Measurements from ENCODE around the gene CST9L.

Gene CST9L, protein sequence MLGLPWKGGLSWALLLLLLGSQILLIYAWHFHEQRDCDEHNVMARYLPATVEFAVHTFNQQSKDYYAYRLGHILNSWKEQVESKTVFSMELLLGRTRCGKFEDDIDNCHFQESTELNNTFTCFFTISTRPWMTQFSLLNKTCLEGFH

DNA sequence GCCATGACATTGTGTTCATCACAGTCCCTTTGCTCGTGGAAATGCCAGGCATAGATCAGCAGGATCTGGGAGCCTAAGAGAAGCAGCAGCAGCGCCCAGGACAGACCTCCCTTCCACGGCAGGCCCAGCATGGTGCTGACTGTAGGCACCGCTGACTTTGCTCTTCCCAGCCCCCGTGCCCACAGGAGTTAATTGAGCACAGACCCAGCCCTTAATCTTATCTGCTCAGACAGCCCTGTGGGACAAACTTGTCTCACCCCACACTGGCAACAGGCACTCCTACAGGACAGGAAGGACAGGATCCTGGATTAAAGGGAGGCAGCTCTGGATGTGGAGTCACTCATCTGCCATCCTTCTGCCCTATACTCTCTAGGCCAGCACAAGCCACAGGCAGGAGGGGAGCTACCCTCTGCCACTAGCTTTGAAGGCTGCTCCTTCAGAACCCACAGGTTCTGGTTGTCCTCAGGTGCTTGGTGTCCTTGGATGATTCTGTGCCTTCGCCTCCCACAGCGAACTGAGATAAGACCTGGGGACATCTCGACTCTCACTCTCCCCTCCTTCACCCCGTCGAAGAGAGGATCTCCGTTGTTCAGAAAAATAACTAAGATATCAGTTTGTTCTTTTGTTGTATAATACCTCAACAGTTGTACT is at the start of gene CST9L:
CST9L (minus strand) TSS at position 165 of the 651 bp plus-strand sequence; CDS start at position 131, 34 bp downstream.
- no peak for DNase-seq (ENCODE audit: low read depth in 2 of 2)

GRCh38 chr20:23614163-23614562 is 45.9 kb upstream of the CST9L start:
- no peak for DNase-seq (ENCODE audit: low read depth in 2 of 2)

GRCh38 chr20:23613676-23614075 is 45.4 kb upstream of the CST9L start:
- no peak for DNase-seq (ENCODE audit: low read depth in 2 of 2)

- DNase-seq (ENCODE audit: low read depth in 2 of 2): no peak
Observed at GRCh38 chr20:23612396-23612795, 44.1 kb upstream of the CST9L start.

DNA sequence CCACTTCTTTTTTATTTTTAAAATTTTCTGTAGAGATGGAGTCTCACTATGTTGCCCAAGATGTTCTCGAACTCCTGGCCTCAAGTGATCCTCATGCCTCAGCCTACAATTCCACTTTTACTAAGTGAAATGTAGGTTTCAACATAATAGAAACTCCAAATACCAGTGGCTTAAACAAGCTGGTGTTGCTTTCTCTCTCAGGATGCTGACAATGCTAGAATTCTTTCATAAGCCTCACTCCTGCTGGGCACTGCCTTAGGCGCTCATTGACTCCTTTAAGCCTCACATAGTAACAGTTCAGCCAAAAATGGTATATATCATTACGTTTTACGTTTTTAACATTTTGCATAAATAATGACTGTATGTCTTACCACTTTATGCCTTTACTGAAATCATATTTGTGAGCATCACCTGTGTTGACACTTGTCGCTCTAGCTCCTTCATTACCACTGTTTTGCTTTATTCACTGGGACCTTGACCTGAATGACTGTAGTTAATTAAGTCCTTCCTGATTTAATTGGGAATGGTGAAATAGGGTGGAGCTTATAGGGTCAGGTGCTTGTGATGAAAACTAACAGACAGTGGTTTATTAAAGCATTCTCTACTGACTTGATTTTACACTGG is 41.3 kb upstream of the CST9L start:
- DNase-seq (ENCODE audit: low read depth in 2 of 2): no peak

DNA sequence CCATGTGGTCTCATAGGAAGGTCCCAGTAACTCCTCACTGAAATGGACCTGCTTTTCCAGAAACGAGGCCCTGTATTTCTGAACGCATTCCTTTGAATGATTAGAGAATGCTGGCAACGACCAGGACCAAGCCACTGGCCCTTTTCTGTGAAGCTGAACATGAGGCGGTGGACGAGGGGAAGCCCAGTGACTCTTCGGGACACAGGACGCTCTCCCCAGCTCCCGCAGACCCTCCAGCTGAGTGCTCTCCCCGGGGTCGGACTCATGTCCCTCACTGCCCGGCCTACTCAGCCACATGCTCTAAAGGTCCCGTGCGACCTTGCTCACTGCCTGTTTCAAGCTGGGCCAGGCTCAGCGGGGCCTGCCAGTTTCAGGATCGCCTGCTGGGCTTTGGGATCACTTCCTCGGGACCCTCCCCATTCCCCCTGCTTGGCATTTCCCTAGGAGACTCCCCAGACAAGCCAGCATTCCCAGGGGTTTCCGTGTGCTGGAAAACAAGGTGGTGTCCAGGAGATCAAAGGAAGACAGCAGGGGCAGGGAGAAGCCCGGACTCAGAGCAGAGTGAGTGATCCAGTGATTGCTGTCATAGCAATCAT is 40.1 kb upstream of the CST9L start:
- DNase-seq (ENCODE audit: low read depth in 2 of 2): no peak

GRCh38 chr20:23607497-23608245 is 39.4 kb upstream of the CST9L start:
- no peak for DNase-seq (ENCODE audit: low read depth in 2 of 2)

DNA sequence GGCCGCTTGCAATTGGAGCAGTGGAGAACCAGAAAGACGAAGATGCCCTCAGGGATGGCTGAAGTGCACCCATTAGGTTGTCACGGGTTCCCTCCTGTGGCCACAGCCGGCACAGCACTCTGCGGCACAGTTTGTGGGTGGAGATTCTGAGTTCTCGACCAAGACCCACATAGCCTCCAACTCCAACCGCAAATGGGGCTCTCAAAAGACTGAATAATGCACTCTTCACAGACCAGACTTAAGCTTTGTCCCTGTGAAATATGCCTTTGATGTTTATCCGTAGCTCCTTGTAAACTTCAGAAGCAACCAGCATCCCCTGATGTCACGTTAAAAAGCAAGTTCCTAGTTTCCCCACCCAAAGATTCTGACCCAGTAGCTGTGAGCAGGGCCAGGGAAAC is 38.4 kb upstream of the CST9L start:
- peak; percentile 55 to 57 for DNase-seq (ENCODE audit: low read depth in 2 of 2)

DNA sequence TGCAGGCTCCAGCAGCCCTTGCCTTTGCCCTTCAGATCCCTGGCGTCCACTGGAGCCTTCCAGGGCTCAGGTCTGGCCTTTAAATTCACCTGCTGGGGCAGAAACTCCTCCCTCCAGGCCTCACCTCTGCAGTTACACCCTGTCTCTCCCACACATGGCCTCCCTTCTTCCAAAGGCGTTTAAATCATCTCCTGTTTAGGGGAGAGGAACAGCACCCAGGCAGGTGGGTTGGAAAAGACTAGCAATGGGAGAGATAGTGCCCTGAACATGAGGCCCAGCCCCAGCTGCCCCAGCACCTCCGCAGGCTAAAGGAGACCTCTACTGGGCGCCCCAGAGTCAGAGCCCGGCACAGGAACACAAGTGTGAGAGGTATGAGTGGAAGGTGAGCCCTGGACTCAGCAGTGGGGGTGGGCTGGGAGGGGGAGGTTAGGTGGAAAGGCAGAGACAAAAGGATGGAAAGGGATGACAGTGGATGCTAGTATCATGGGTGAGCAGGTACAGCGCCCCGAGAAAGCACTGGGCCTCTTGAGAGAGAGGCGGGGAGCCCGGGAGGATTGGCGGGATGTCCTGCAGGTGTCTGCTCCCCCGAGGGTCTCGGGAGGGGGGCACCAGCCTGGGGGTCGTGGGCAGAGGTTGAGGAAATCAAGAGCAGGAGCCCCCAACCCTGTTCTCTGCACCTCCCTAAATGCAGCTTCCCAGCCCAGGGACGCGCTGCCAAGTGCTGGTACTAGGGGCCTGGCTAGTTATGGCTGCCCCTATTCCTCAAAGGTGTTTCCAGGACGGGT is 37.8 kb upstream of the CST9L start, which contains the start of gene CST9:
CST9 (minus strand) TSS at position 51 of the 785 bp plus-strand sequence. CDS start 53 bp downstream, outside the sequence.
- DNase-seq (ENCODE audit: low read depth in 2 of 2): no peak

GRCh38 chr20:23604306-23604705 is 36.0 kb upstream of the CST9L start:
- no peak for DNase-seq (ENCODE audit: low read depth in 2 of 2)

GRCh38 chr20:23603321-23603720 is 35.0 kb upstream of the CST9L start:
- DNase-seq (ENCODE audit: low read depth in 2 of 2): no peak

GRCh38 chr20:23602699-23603098 is 34.4 kb upstream of the CST9L start:
- no peak for DNase-seq (ENCODE audit: low read depth in 2 of 2)

- DNase-seq (ENCODE audit: low read depth in 2 of 2): no peak
Observed at GRCh38 chr20:23602241-23602640, 34.0 kb upstream of the CST9L start.

DNA sequence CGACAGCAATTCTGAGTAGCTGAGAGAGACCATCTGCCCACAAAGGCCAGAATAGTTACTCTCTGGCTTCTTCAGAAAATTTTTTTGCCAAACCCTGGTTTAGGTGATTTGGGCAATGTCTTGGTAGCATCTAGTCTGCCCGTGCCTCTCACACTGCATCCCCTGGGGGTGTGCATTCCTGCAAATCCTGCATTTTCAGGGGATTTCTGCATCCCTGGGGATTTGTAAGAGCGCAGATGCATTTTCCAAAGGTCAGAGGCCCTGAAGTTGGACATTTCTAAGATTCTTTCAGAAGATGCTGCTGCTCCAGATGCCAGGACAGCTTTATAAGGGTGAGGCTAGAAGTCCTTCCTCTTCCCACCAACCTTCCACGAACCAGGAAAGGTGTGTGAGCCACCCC is 33.4 kb upstream of the CST9L start:
- DNase-seq (ENCODE audit: low read depth in 2 of 2): no peak

- no peak for DNase-seq (ENCODE audit: low read depth in 2 of 2)
Observed at GRCh38 chr20:23598481-23598880, 30.2 kb upstream of the CST9L start.

DNA sequence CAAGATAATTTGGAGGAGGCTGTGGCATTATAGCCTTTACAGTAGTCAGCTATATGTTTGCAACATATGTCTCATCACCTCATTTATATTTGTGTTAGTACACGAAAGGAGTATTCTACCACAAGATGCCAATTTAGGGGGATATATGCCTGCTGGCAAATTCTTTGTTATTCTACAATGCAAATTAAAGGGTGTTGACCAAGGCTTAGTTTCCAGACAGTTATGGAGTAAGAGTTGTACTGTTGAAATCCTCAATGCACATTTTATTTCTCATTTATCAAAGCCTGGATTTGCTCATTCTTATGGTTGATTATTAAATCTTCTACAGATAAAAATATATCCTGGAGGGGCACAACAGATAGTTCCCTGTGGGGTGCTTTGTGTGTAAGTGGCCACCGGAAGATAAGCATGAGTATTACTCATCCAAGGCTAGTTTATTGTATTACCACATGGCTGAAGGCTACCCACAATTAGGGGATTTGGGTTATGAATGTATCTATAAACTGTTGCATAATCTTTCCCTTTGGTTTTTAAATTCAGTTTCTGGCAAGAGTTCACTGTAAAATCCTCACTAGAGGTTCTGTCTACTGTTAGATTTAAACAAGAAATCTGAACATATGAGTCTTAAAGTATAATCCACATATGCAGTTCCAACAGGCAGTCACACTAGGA is 28.4 kb upstream of the CST9L start:
- no peak for DNase-seq (ENCODE audit: low read depth in 2 of 2)

DNA sequence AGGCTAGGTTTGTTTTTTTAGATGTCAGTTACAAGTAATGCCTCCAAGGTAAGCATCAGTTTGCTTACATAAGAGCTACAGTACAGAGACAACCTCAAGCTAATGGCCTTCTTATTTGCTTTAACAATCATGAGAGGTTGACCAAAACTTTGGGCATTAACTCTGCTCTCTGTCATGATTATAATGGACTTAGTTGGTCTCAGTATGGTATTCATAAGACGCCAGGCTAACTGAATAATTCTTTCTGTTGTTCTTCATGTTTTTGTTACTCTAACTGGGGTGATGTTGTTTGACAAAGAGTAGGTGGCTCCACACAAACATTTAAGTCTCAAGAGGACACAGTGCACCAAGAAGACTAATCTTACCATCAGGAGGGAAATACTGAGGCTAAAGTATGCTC is 27.7 kb upstream of the CST9L start:
- no peak for DNase-seq (ENCODE audit: low read depth in 2 of 2)

- no peak for DNase-seq (ENCODE audit: low read depth in 2 of 2)
Observed at GRCh38 chr20:23588434-23589403, 20.4 kb upstream of the CST9L start.

DNA sequence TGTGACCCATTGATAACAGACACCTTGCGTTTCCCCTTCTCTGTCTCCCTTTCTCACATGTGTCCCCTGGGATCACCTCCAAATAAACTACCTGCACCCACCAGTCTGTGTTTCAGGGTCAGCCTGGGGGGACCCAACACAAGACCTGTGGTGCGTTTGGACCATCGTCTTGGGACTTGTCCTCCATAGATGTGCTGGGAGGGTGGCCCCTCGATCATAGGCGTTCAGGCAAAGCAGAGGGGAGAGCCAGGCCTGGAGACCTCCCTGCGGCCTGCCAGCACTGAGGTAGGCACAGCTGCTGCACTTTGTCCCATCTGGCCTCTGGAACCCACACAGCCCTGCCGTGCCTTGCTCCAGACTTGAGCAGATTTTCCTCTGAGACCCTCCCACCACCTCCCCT is 19.3 kb upstream of the CST9L start:
- DNase-seq (ENCODE audit: low read depth in 2 of 2): no peak

Measured in stimulated activated CD8-positive, alpha-beta memory T cell treated with anti-CD3 and anti-CD28 coated beads, Interleukin-15, amount 100 ng/mL, for 48 hours (primary cell).